ENCODE measurements around the gene SPEG. TPM values are rescaled to one million over a fixed set of nuclear protein-coding genes. Genes with fewer than 3 reads are reported as not detected.

SPEG gene
- polyA plus RNA-seq, 3 donors from 2014 or later: not detected

DNA sequence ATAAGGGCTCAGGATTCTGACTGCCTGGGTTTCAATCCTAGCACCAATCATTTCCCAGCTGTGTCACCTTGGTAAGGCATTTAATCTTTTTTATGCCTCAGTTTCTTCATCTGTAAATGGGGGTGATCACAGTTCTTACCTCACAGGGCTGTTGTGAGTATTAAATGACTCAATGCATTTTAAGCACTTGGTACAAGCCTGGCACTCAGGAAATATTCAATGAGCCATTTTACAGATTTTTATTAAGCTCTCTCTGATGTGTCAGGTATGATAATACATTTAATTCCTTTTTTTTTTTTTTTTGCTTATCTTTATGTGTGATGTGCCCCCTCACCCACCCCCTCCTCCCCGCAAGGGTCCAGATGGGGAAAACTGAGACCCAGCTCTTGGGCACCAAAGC is 12.0 kb downstream of the SPEG start:
- Mint-ChIP-seq H3K27ac (no peak overlapping the region), H3K9me3 (no peaks in the 10 kb centered on the region), H3K36me3 (no peaks in the 10 kb centered on the region), H3K27me3 (ENCODE audit: low read depth in 3 of 3) (peaks cover 5 to 25% (median 8%) of the 10 kb centered on the region in 3 donors), H3K4me1 (peaks cover 0 to 2% of the 10 kb centered on the region in 2 donors), H3K4me3 (no peak overlapping the region)
- DNase-seq: no peak

DNA sequence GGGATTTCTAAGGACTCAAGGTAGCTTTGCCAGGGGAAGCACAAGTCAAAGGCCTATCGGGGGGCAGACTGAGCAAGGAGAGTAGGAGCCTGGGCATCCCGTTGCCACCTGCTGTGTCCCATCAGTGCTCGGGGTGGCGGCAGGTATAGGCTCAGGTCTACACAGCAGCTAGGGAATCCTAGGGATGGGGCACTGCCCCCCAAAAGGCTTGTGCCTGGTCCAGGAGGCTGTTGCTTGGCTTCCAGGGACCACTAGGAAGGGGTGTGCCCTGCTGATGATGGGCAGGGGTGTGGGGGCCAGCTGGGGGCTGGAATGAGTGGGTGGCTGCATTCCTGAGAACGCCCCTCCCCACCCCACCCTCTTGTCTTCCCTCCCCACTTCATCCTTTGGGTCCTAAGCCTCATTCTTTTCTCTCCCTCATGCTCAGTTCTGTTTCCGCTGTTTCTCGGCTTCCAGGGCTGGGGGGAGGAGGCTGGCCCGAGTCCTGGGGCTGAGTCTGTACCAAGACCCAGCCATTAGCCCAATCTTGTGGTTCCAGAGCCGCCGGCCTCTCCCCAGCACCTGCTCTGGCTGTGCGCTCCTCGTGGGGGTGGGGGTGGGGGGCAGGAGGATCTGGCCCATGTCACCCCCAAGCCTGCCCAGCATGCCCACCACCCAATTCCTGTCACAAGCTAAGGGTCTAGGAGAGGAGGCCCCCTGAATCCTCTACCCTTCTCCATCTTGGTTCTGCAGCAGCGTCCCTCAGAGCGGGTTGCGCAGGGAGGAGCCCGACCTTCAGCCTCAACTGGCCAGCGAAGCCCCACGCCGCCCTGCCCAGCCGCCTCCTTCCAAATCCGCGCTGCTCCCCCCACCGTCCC is 12.8 kb downstream of the SPEG start:
- no peak overlapping the region for H3K27ac Mint-ChIP-seq
- H3K4me3 Mint-ChIP-seq: no peak overlapping the region
- H3K9me3 Mint-ChIP-seq: no peaks in the 10 kb centered on the region
- no peak for DNase-seq
- H3K4me1 Mint-ChIP-seq: peaks cover 0 to 2% of the 10 kb centered on the region in 2 donors
- H3K27me3 Mint-ChIP-seq (ENCODE audit: low read depth in 3 of 3): peaks cover 5 to 25% (median 9%) of the 10 kb centered on the region in 3 donors
- no peaks in the 10 kb centered on the region for H3K36me3 Mint-ChIP-seq

DNA sequence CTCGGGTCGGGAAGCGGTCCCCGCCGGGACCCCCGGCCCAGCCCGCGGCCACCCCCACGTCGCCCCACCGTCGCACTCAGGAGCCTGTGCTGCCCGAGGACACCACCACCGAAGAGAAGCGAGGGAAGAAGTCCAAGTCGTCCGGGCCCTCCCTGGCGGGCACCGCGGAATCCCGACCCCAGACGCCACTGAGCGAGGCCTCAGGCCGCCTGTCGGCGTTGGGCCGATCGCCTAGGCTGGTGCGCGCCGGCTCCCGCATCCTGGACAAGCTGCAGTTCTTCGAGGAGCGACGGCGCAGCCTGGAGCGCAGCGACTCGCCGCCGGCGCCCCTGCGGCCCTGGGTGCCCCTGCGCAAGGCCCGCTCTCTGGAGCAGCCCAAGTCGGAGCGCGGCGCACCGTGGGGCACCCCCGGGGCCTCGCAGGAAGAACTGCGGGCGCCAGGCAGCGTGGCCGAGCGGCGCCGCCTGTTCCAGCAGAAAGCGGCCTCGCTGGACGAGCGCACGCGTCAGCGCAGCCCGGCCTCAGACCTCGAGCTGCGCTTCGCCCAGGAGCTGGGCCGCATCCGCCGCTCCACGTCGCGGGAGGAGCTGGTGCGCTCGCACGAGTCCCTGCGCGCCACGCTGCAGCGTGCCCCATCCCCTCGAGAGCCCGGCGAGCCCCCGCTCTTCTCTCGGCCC is 13.6 kb downstream of the SPEG start:
- H3K36me3 Mint-ChIP-seq: no peaks in the 10 kb centered on the region
- H3K4me3 Mint-ChIP-seq: no peak overlapping the region
- peaks cover 0 to 20% (median 8%) of the 10 kb centered on the region in 3 donors for H3K27me3 Mint-ChIP-seq (ENCODE audit: low read depth in 3 of 3)
- no peaks in the 10 kb centered on the region for H3K4me1 Mint-ChIP-seq
- no peak for DNase-seq
- no peaks in the 10 kb centered on the region for H3K9me3 Mint-ChIP-seq
- H3K27ac Mint-ChIP-seq: no peak overlapping the region

DNA sequence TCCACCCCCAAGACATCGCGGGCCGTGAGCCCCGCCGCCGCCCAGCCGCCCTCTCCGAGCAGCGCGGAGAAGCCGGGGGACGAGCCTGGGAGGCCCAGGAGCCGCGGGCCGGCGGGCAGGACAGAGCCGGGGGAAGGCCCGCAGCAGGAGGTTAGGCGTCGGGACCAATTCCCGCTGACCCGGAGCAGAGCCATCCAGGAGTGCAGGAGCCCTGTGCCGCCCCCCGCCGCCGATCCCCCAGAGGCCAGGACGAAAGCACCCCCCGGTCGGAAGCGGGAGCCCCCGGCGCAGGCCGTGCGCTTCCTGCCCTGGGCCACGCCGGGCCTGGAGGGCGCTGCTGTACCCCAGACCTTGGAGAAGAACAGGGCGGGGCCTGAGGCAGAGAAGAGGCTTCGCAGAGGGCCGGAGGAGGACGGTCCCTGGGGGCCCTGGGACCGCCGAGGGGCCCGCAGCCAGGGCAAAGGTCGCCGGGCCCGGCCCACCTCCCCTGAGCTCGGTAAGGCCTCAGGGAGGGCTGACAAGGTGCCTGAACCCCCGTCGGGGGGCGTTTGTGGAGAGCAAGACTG is 14.2 kb downstream of the SPEG start:
- H3K4me3 Mint-ChIP-seq: no peak overlapping the region
- no peak overlapping the region for H3K27ac Mint-ChIP-seq
- H3K36me3 Mint-ChIP-seq: no peaks in the 10 kb centered on the region
- H3K9me3 Mint-ChIP-seq: no peaks in the 10 kb centered on the region
- DNase-seq: no peak
- peaks cover 0 to 14% (median 4%) of the 10 kb centered on the region in 3 donors for H3K27me3 Mint-ChIP-seq (ENCODE audit: low read depth in 3 of 3)
- H3K4me1 Mint-ChIP-seq: no peaks in the 10 kb centered on the region

DNA sequence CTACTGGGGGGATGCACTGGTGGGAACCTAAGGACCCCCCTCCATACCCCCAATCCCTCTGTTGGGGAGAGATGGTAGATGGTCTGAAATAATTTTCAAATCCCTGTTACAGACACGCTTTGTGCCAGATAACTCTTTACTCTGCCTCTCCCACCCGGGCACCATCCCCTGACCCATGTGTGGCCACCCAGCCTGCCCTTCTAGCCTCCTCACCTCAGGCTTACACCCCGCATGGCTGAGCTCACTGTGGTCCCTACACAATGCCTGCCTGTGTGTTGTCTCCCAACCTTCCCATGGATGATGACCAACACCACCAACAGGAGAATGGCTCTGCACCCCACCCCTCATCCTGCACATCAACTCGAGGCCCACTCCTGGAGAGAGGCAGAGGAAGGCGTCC is 15.0 kb downstream of the SPEG start:
- Mint-ChIP-seq H3K9me3 (no peaks in the 10 kb centered on the region), H3K27ac (no peak overlapping the region), H3K27me3 (ENCODE audit: low read depth in 3 of 3) (peaks cover 0 to 14% (median 4%) of the 10 kb centered on the region in 3 donors), H3K4me3 (peak overlapping the region in 1 of 5 donors; percentile 36), H3K36me3 (no peaks in the 10 kb centered on the region), H3K4me1 (no peaks in the 10 kb centered on the region)
- DNase-seq: no peak

DNA sequence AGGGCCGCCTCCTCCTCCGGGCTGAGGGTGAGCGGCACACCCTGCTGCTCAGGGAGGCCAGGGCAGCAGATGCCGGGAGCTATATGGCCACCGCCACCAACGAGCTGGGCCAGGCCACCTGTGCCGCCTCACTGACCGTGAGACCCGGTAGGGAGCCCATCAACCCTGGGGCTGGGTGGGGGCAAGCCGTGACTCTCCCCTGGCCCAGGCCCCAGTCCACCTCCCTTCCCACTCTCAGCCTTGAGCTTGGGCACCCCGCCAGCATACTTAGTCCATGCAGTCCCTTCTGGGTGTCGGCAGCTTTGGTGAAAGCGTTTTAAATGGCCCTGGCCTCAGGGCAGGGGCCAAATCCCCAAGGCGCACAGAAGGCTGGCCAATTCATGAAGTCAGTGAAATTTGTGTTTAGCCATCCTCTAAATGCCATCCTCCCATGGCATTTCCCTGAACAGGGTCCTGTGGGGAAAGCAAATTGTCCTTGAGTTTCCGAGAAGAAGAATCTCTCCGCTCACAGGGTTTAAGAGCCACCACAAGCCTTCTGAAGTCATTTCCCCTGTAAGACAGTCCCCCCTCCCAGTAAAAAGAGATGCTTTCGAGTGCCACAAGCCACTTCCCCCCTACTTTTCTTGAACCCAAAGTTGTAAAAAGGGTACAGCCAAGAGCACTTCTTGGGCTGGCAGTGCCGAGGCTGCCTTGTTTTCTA is 17.2 kb downstream of the SPEG start:
- no peaks in the 10 kb centered on the region for H3K36me3 Mint-ChIP-seq
- no peak for DNase-seq
- H3K4me3 Mint-ChIP-seq: no peak overlapping the region
- peaks cover 0 to 12% (median 5%) of the 10 kb centered on the region in 3 donors for H3K27me3 Mint-ChIP-seq (ENCODE audit: low read depth in 3 of 3)
- H3K4me1 Mint-ChIP-seq: no peaks in the 10 kb centered on the region
- H3K27ac Mint-ChIP-seq: no peak overlapping the region
- no peaks in the 10 kb centered on the region for H3K9me3 Mint-ChIP-seq

DNA sequence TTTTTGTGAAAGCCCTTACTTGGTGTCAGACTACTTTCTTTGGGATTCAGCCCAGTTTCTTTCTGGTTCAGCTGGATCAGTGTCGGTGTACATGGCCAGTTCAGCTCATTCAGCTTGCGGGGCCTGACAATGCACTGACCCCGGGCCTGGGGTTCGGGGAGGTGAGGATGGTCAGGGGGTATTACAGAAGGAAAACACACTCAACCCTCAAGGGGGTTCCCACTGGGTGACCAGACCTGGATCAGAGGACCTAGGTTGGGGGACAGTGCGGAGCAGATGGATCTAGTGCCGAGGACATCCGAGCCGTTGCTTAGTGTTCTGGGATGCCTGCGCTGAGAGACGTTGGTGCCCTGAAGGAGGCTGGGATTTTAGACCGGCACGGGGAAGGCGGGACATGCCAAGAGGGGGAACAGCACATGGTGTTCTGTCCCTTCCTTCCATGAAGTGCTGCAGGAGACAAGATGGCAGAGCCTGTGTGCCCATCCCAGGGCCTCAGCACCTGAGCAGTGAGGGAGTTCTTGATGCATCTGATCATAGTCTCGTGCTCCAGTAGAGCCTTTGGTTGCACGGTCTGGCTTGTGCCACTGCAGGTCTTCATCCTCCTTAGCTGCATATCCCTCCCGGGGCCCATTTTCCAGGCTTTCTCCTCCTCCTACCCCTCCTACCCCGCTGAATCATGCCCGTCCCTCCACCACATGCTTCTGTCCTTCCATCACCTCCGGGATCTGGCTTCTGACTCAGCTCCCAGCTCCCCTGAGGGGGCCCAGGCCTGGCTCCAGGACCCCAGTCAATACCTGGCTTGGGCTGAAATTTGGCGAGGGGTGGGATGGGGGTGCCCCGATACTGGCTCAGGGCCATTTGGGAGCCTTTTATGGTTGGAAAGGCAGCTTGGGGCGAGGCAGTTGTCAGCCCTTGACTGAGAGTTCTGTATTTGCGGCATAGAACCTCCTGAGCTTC is 18.0 kb downstream of the SPEG start:
- no peak for DNase-seq
- Mint-ChIP-seq H3K4me1 (no peaks in the 10 kb centered on the region), H3K4me3 (no peak overlapping the region), H3K9me3 (no peaks in the 10 kb centered on the region), H3K27me3 (ENCODE audit: low read depth in 3 of 3) (peaks cover 0 to 12% (median 5%) of the 10 kb centered on the region in 3 donors), H3K36me3 (no peaks in the 10 kb centered on the region), H3K27ac (no peak overlapping the region)

DNA sequence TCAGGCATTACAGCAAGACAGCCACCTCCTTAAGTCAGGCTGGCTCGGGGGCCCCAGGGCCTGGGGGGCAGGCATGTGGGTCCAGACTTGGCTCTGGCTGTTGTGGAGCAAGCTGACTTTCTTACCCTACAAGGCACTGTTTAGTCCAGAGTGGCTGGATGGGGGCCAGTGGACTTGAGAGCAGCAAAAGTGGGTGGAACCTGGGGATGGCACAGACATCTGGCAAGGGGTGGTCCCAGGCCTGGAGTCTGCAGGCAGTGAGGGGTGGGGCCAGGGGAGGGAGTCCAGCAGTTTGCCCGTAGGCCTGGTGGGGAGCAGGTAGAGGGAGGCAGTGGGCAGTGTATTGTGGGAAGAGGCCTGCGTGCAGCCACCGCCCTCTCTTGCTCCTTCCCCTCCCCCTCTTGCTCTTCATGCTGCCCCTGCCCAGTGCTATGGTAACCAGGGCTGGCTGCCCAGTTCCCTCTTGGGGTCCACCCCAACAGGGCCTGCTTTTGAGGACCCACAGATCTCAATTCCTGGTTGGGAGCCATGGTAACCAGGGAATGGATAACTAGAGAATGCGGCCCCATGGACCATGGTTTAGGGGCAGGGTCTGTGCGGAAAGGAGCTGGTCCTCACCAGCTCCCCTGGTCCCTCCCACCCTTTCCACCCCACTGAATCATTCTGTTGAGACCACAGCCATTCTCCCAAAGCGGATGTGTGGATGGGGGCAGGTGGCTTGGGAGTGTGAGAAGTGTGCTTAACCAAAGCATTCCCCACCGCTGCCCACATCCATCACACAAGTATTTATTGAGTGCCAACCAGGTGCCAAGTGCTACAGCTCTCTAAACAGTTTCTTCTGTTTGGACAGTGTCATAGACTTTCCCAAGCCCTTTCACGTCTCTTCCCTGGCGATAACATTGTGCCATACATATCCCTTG is 19.3 kb downstream of the SPEG start:
- Mint-ChIP-seq H3K9me3 (no peaks in the 10 kb centered on the region), H3K36me3 (no peaks in the 10 kb centered on the region), H3K4me3 (no peak overlapping the region), H3K27me3 (ENCODE audit: low read depth in 3 of 3) (peaks cover 0 to 14% (median 5%) of the 10 kb centered on the region in 3 donors), H3K27ac (no peak overlapping the region), H3K4me1 (no peaks in the 10 kb centered on the region)
- no peak for DNase-seq

DNA sequence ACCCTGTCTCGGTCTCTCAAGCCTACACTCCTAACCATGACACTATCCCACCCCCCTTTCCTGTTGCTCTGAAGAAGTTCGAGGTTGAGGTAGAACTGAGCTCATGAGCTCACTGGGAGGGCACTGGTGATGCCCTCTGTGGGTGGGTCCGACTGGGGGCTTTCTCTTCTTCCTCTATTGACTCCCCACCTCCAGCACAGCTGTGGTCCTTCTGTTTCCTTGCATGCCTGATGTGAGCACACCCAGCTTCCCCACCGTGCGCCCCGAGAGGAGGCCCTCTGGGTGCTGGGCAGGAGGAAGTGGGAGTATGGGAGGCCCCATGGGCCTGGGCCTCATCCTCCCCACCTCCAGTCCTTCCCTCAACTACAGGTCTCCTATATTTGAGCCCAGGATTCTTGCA is 20.9 kb downstream of the SPEG start:
- Mint-ChIP-seq H3K9me3 (no peaks in the 10 kb centered on the region), H3K27me3 (ENCODE audit: low read depth in 3 of 3) (peaks cover 0 to 9% (median 2%) of the 10 kb centered on the region in 3 donors), H3K4me1 (no peaks in the 10 kb centered on the region), H3K36me3 (no peaks in the 10 kb centered on the region), H3K4me3 (no peak overlapping the region), H3K27ac (no peak overlapping the region)
- no peak for DNase-seq

DNA sequence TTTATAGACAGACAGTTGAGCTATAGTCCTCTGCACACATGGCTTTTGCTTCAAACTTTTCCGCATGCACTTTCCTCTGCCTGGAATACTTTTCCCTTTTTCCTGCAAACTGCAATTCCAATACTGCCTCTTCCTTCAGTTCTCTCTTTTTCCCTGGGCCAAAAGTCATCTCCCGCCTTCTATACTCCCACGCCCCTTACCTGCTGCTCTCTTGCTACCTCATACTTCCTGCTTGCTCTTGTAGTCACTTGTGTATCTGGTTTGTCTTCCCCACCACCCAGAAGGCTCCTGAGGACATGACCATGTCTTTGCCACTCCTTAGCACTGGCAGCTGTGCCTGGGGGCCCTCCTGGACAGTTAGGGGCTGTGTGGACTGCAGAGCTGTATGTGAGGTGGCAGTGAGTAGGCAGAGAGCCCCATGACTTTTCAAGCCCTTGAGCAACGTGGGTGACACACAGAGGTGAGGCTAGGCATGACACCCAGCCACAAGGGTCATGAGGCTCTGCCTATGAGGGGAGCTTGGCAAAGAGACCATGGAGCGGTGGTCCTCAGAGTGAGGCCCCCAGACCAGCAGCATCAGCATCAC is 23.2 kb downstream of the SPEG start:
- peak overlapping the region in 1 of 6 donors; percentile 53 for H3K27ac Mint-ChIP-seq
- H3K36me3 Mint-ChIP-seq: no peaks in the 10 kb centered on the region
- peaks cover 2 to 7% (median 3%) of the 10 kb centered on the region in 3 donors for H3K27me3 Mint-ChIP-seq (ENCODE audit: low read depth in 3 of 3)
- no peak for DNase-seq
- no peak overlapping the region for H3K4me3 Mint-ChIP-seq
- H3K9me3 Mint-ChIP-seq: no peaks in the 10 kb centered on the region
- no peaks in the 10 kb centered on the region for H3K4me1 Mint-ChIP-seq

DNA sequence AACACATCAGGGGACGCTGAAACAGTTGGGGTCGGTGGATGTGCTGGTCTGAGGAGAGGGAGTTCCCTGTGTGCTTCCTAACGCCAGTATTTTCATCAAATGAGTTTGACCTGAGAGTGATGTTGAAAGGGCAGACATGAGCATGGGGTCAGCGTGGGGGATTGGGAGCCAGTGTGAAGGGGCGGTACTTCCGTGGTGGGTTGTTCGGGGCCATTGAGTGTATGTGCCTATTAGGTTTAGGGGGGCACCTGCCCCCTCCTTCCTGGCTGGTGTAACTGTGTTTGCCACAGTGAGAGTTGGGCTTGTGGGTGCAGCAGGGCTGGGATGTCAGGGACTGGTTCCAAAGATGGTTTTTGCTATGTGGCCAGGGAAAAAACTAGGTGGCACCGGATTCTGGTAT is 24.4 kb downstream of the SPEG start:
- no peak for DNase-seq
- Mint-ChIP-seq H3K9me3 (no peaks in the 10 kb centered on the region), H3K4me1 (no peaks in the 10 kb centered on the region), H3K4me3 (no peak overlapping the region), H3K36me3 (no peaks in the 10 kb centered on the region), H3K27me3 (ENCODE audit: low read depth in 3 of 3) (peaks cover 2 to 6% (median 3%) of the 10 kb centered on the region in 3 donors), H3K27ac (no peak overlapping the region)

Measured in immature natural killer cell (primary cell).